HG03139 (cell line): ENCODE results near the gene EGFR.

Experiments
- ATAC-seq: cut with Tn5 transposase; IDR thresholded peaks from one replicate; pipeline ENCODE4 v1.9.1; 2021; ENCODE audit not compliant: unreplicated experiment

The EGFR gene

DNA sequence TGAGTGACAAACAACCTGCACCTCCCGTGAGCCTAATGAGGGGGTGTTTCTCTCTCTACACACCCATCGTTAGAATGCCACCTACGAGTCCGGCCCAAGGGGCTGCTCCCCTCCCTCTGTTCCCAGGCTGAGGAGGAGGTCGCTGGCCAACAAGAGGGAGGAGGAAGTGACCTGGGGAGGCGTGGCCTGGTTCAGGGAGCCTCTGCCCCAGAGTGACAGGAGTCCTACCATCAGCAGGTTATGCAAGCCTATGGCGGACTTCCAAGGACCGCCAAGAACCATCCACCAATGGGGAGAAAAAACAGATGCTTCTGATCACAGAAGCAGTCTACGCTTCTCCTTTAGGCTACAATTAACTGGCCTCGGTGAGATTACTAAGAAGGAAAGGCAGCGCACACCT lies 12.3 kb upstream of the EGFR start:
- ATAC-seq, result no peak

DNA sequence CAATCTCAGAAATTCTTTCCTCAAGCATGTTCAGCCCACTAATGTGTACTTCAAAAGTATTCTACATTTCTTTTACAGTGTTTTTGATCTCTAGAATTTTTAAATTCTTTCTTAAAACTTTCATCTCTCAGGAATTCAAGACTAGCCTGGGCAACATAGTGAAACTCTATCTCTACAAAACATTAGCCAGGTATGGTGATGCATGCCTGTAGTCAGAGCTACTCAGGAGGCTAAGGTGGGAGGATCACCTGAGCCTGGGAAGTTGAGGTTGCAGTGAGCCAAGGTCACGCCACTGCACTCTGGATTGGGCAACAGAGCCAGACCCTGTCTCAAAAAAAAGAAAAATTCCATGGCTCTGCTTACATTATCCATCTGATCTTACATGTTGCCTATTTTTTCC lies 5.0 kb upstream of the EGFR start:
- ATAC-seq, result no peak

DNA sequence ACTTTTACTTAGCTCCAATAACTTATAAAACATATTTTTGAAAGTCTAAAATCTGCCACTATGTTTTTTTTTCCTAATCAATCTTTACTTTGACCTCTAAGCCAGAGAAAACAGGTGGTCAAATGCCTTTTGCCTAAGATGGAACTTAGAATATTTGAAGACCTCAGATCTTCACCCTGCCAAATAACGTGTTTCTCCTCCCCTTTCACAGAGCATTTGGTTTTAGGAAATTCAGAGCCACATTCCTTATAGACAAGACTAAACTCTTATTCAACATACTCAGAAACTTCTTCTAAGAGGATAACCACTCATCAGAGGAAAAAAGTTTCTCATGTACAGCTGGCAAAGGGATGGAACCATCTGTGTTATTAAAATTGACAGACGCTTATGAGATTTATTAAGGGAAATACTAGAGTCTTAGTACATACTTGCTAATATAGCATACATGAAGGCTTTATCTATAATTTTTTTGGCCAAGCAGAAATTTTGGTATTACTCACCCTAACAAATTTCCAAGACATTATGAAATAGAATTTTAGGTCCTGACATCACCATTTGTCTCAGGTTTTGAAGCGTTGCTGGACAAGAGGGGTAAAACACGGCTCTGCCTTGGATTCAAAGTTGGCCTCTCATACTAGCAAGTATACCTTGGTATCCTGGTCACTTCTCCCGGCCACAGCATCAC lies 2.6 kb upstream of the EGFR start:
- ATAC-seq, result no peak

DNA sequence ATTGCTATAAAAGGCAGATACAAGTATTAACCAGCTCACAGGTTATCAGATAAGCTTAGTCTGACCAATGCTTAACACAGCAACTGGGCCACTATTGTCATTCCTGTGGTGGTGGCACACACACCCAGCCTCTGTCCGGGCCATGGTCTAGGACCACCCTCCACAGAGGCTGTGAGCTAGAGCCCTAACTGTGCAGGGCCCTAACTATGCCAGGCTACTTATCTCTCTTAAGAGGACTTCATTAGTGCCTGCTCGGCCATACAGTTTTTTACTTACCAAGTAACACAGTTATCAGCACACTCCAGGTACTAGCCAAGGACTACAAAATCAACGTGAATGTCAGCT lies 2.1 kb upstream of the EGFR start:
- ATAC-seq, result no peak

DNA sequence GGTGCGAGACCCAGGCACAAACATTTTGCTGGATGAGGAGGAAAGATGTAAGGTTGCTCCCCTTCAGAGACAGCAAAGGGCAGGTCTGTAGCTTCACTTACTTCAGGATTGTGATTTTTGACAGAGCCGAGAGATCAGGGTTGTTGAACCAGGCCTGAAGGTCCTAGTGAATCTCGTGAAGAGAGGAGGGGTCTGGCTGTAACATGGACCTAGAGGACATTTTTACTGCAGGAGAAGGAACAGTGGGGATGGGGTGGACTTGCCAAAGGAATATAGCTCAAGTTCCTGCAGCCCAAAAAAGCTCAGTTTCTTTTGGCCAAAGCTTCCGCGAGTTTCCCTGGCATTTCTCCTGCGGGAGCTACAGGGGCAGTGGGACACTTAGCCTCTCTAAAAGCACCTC lies 976 bp upstream of the EGFR start:
- no peak for ATAC-seq

DNA sequence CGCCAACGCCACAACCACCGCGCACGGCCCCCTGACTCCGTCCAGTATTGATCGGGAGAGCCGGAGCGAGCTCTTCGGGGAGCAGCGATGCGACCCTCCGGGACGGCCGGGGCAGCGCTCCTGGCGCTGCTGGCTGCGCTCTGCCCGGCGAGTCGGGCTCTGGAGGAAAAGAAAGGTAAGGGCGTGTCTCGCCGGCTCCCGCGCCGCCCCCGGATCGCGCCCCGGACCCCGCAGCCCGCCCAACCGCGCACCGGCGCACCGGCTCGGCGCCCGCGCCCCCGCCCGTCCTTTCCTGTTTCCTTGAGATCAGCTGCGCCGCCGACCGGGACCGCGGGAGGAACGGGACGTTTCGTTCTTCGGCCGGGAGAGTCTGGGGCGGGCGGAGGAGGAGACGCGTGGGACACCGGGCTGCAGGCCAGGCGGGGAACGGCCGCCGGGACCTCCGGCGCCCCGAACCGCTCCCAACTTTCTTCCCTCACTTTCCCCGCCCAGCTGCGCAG lies 424 bp downstream of the EGFR start:
- no peak for ATAC-seq

DNA sequence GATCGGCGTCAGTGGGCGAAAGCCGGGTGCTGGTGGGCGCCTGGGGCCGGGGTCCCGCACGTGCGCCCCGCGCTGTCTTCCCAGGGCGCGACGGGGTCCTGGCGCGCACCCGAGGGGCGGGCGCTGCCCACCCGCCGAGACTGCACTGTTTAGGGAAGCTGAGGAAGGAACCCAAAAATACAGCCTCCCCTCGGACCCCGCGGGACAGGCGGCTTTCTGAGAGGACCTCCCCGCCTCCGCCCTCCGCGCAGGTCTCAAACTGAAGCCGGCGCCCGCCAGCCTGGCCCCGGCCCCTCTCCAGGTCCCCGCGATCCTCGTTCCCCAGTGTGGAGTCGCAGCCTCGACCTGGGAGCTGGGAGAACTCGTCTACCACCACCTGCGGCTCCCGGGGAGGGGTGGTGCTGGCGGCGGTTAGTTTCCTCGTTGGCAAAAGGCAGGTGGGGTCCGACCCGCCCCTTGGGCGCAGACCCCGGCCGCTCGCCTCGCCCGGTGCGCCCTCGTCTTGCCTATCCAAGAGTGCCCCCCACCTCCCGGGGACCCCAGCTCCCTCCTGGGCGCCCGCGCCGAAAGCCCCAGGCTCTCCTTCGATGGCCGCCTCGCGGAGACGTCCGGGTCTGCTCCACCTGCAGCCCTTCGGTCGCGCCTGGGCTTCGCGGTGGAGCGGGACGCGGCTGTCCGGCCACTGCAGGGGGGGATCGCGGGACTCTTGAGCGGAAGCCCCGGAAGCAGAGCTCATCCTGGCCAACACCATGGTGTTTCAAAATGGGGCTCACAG lies 1.1 kb downstream of the EGFR start:
- ATAC-seq, result no peak

DNA sequence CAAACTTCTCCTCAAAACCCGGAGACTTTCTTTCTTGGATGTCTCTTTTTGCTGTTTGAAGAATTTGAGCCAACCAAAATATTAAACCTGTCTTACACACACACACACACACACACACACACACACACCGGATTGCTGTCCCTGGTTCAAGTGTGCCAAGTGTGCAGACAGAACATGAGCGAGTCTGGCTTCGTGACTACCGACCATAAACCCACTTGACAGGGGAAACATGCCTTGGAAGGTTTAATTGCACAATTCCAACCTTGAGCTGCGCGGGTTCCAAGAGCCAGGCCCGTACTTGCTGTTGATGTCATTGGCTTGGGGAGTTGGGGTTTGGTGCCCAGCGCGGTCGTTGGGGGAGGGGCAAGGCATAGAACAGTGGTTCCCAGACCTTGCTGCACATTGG lies 1.7 kb downstream of the EGFR start:
- ATAC-seq, result no peak

DNA sequence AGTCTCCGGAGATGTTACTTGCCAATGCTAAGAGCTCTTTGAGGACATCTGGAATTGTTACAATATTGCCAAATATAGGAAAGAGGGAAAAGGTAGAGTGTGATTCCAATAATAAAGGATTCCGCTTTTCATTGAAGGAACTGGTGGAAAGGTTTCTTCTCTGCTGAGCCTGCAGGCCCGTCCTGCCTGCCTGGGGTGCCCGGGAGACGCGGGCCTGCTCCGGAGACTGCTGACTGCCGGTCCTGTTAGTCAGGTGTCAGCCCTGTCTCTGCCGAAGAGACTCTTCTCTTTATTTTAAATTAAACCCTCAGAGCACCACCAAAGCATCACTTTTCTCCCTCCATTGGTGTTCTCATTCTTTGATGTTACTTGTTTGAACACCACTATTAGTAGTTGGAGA lies 2.2 kb downstream of the EGFR start:
- no peak for ATAC-seq

DNA sequence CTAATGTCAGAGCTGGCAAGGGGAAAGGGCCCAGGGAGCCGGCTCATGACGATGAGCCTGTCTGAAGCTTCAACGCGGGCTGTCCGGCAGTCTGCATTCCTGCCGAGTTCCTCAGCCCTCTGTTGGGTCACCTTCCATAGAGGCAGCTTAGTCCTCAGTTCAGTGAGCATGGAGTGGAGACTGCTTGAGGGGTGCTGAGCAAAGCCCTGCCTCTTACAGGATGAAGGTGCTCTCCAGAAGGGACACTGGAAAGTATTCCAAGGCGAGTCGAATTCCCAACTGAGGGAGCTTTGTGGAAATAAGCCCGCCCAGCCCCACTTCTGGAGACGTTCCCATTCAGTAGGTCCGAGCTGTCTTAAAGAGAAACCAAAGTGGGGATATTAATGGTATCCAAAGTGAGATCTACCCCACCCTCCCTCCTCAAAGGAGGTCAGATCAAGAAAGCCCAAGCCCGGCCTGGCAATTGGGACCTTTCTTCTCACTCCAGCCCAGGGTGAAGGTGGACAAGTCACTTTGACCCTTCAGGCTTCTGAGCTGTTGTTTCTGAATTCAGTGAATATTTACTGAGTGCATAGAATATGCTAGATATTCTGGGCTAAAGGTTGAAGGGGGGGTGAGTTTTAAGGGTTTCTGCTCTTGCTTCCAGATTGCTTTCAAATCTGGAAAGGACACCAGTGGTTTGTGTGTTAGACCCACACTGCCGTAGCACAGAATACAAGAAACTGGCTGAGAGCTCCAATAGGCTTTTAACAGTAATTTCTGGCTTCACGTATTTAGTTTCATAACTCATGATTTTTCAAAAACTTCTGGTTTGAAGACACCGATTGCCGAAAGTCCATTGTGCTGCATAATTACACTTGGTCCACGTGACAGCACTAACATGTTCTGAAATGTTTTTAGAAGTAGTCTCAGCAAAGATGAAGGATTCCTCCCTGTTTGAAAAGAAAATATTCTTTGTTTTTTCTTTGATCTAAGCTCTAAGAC lies 3.5 kb downstream of the EGFR start:
- no peak for ATAC-seq

DNA sequence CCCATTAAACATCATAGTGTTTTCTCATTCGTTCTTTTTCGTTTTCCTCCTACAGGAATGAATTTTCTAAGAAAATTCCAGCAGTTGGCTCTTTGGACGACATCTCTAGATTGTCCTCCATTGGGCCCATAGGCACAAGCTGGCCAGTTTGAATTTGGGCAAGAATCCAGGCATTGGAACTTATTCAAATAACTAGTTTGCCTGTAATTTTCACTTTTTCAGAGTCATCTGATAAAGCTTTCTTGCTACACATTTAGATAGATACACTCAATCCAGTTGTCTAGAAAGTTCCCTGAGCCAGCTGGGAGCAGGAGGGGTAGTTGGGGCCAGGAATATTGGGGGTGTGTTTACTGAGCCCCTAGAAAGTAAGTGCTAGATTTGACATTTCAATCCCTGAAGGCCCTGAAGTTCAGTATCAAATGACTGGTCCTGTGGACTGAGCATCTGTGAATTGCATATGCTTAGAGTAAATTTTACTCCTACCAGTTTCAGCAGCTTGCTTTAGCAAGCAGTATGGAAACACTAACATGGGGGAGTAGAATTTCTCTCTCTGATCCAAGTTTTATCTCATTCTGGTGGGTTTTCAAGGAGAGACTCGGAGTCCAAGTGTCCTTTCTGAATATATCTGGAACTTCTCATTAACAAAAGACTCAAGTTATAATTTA lies 5.2 kb downstream of the EGFR start:
- no peak for ATAC-seq

DNA sequence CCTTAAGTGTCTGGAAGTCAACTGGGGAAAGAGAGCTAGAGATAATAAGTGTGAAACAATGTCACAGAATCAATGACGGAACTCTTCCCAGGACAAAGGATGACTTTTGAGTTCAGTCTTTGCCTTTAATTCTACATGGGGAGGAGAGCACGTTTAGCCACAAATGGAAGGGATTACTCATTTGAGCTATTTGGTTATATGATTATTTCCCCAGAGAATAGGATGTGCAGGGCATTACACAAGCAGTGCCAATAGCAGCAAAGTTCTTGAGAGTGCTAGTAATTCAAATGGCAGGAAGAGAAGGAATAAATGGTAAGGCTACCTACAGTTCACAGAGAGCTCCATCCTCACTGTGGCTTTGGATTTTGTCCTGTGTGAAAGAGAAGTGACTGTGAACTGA lies 6.0 kb downstream of the EGFR start:
- no peak for ATAC-seq

DNA sequence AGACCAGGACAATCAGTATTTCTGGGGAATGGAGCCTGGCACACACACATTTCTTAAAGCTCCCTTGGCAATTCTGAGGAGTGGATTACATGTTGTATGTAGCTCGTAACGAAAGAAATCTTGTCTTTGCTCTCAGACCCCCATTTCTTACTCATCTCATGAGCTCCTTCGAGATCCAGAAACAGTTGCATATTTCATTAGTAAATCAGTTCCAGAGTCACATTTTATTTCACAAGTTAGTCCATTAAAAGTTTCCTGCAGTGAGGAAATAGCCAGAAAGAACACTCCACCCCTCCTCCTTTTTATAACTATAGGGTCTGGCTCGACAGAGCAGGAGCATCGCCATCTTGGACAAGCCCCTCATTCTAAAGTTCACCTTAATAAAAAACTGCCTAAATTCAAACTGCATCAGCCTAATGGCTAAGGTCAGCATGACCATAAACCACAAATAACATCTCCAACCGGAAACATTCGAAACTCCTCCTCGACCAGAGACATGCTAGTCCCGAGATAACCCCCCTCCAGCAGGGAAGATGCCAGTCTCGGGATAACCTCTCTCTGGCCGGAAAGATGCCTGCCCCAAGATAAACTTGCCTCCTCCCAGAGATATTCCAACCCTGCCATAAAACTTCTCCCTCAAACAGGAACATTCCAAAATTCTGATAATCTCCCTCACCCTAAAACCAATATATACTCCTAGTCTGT lies 7.4 kb downstream of the EGFR start:
- no peak for ATAC-seq

DNA sequence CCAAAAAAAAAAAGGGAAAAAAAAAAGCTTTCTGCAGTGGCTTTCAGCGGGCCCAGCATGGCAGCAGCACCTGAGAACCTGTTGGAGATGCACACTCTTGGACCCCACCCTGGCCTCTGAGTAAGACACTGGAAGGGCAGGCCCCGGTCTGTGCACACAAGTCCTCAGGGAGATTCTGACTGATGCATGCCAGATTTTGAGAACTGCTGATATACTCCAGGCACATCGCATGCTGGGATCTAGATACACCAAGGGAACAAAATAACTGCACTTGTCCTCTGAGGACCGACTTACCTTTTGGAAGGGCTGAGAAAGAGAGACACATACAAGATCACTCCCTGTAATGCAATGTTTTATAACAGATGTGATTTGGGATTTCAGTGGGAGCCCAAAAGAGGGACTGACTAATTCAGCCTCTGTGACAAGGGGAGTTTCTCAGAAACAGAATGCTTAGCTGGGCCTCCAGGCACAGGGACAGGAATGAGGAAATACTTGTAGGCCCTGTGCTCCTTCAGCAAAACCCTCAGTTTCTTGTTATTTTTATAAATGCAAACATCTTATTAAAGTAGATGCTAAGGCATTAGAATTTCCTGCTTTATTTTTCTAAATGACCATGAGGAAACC lies 8.2 kb downstream of the EGFR start:
- ATAC-seq, result no peak

DNA sequence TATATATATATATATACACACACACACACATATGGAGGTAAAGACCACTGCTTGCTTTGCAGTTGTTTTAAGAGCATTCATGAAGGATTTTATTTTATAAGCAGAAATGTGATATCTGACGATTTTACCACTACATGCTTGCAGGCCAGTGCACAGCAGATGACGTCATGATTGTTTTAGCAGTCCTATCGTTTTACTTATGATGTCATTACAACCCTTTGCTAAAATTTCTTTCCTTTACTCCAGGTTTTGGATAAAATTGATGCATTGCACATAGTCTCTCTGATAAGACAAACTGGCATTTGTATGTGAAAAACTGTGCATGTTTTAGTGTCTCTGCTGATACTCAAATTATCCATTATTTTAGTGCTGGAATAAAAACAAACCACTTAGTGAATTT lies 9.2 kb downstream of the EGFR start:
- no peak for ATAC-seq

DNA sequence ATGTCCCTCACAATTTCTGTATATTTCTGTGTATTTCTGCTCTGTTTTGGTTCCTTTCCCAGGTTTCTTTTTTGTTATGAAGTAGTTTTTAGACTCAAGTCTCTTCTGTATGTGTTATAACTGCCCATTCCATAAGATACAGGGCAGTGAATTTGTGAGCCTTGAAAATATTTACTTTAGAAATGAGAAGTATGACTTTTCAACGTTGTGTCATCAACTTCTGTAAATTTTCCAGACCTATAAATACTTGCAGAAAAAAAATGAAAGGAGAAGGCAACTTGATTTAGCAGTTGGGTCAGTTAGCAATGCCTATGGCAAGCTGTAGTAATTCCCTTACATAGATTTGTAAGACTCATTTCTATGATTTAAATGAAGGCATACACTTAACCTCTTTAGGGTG lies 11.5 kb downstream of the EGFR start:
- no peak for ATAC-seq

DNA sequence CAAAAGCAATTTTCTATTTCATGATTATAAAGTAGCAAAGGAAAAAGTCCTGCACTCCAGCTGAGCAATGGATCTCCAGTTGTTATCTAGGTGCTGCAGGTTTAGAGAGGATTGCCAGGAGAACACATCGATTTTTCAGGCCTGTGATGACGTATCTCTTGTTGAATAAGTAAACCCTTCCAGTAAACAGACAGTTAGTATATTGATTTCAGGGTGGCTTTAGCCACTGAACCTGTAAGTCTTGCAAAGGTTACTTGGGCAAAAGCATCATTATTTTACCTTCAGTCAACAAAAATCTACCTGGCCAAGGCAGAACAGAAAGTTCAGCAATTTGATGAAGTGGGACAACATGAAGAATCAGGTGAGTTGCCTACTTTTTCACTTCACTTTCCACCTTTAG lies 12.3 kb downstream of the EGFR start:
- ATAC-seq, result no peak

DNA sequence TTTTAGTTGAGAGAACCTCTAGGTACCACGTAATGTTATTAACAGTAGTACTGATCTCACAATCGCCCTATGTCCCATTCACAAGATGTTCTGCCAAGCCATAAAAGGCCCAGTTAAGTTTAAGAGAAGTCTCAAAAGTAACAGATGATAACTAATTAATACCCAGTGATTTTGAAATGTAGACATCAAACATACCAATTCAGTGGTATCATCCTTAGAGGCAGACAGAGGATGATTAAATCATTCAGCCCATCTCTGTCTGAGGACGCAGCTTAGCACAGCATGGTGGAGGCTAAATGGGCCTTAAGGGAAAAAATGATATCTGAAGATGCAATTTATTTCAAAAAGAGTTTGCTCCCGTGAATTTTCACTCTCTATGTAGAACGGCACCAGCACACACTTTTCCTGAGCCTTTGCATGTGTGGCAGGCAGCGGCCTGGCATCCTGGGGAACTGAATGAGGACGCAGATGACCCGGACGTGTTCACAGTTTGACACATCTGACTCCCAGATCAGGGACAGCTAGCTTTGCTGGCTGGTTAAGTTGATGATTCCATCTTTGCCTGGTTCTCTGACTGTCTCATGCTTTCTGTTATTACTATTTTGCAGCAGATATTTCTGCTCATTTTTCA lies 13.4 kb downstream of the EGFR start:
- no peak for ATAC-seq

DNA sequence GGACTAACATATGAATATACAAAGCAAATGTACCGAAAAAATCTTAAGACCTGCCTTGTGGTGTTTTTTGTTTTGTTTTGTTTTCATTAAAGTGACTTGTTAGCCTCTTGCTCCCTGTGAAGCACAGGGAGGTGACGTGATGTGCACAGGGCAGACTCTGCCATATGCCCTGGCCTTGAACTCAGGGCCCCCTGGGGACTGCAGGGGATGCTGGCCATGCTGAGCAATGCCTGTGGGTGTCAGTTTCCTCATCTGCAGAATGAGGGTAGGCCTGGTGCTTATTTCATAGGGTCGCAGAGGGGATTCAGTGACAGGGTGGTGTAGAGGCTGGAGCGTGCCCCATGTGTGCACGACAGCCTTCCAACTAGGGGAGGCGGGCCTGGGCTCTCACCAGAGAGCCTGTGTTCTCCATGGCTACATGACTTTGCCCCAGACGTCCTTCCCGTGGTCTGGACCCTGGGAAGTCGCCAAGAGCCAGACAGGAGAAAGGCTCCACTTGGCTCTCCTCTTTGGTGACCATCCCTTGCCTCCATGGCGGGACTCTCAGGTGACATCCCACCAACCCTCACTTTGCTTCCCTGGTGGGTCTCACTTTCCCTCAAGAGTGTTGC lies 14.5 kb downstream of the EGFR start:
- ATAC-seq, result no peak
